NCI-H345 (cell line): ENCODE measurements around the gene HEXB.

Source experiments
- DNase-seq: peaks from one replicate; lab custom pipeline; 2025; lab: John Stamatoyannopoulos, UW

Gene HEXB

DNA sequence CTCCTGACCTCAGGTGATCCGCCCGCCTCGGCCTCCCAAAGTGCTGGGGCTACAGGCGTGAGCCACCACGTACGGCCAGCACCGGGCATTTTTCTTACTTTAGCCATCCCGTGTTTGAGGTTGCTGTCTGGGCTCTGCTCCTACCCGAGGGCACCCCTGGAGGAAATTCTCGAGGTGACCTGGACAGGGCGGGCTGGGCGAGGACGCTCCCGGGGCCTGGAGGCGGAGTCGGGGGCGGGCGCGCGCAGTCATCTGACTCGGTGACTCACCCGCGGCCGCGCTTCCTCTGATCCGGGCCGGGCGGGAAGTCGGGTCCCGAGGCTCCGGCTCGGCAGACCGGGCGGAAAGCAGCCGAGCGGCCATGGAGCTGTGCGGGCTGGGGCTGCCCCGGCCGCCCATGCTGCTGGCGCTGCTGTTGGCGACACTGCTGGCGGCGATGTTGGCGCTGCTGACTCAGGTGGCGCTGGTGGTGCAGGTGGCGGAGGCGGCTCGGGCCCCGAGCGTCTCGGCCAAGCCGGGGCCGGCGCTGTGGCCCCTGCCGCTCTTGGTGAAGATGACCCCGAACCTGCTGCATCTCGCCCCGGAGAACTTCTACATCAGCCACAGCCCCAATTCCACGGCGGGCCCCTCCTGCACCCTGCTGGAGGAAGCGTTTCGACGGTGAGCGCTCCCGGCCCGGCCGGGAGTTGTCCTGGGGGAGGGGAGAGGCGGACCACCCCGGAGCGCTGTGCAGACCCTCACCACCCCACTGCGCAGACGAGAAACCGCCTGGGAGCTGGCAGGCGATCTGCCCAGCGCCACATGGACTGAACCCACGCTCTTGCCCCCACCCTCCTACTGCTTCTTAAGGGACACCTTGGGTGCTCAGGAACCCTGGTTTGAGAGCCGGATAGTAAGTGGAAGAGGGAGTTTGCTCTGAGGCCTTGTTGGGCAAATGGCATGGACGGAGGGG is at the start of gene HEXB:
HEXB (plus strand) TSS at position 334 of the 952 bp plus-strand sequence; CDS start at position 362, 28 bp downstream.
- DNase-seq, result peak; percentile 74

- DNase-seq, result no peak
These were observed 48.9 kb upstream of the HEXB start for GRCh38 chr5:74636149-74636548.

DNA sequence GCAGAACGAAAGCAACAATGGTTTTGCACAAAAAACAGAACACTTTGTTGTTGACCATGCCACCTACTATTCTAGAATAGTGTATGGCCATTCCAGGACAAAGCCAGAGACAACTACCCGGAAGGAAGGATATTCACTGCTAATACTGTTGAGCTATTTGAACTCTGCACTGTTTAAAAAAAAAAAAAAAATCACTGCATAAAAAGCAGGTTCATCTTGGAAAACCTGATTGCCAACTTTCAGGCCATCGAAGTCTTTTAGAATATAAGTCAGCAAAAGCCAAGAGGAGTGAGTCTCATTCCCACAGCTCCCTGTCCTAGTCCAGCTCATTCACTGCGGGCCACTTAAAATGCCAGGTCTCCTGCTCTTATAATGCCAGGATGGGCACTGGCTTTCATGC is 48.5 kb upstream of the HEXB start:
- no peak for DNase-seq

GRCh38 chr5:74638544-74638969 is 46.5 kb upstream of the HEXB start:
- no peak for DNase-seq

DNA sequence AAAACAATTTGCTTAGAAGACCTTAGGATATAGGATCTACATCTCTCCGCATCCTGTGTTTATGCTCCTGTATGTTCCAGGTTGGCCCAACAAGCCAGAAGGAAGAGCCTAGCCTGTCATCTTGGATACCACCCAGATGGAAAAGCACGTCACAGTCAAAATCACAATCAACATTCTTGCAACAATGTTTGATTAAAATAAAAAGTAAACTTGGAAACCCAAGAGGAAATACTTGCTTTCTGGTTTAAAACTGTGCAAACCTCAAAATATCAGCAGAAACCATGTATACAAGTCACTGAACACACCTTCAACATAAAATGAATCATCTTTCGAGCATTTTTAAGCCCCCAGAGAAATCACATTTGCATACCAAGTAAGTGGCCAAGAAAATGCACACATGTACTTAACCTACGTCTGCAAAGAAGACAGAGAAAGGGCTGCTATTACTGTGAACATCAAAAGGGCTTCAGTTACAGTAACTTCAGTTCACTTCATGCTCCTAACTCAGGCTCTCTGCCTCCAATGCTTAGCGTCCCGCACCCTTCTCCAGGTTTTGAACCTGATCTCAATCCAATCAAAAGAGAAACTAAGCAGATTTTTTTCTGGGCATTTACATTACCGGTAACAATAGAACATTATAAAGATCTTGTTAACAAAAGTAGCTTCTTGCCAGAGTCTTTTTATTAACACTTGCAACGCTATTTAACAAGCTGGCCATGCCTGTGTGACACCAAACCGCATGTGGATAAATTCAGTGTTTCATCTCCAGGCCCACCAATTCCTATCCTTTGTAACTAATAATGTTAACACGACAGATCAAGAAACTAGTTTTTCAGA is 45.8 kb upstream of the HEXB start:
- no peak for DNase-seq

DNA sequence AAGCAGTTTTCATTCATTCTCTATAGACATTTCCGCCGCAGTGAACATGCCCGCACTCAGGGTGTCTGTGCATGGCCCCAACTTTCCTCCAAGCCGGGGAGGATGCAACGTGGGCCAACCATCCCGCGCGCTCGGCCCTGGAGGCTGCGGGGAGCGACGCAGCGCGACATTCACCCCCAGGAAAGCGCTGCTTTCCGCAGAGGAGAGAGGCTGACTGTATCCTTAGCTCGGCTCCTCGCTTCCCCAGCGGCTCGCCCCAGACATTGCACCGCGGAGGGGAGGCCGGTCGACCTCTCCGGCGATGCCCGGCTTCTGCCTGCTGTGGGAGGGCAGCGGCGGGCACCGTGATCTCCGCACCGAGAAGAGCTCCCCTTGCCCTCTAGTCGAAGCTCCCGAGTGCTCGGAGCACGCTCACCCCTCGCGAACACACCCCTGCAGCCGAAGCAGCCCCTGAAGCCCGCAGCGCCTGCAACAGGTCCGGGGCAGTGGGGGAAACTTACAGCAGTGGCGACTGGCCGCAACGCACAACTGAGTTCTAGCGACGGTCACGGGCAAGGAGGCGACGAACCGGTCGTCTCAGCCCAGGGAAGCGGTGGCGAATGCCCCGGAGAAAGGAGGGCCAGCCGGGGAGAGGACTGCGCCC is 45.1 kb upstream of the HEXB start:
- DNase-seq, result peak; percentile 45

- DNase-seq, result peak; percentile 73
These were observed 44.5 kb upstream of the HEXB start, which contains the start of gene ENC1 for GRCh38 chr5:74640450-74640953. TSS of gene ENC1 (minus strand) at chr5:74640728. CDS start at chr5:74636485, 4,243 bp downstream.

DNA sequence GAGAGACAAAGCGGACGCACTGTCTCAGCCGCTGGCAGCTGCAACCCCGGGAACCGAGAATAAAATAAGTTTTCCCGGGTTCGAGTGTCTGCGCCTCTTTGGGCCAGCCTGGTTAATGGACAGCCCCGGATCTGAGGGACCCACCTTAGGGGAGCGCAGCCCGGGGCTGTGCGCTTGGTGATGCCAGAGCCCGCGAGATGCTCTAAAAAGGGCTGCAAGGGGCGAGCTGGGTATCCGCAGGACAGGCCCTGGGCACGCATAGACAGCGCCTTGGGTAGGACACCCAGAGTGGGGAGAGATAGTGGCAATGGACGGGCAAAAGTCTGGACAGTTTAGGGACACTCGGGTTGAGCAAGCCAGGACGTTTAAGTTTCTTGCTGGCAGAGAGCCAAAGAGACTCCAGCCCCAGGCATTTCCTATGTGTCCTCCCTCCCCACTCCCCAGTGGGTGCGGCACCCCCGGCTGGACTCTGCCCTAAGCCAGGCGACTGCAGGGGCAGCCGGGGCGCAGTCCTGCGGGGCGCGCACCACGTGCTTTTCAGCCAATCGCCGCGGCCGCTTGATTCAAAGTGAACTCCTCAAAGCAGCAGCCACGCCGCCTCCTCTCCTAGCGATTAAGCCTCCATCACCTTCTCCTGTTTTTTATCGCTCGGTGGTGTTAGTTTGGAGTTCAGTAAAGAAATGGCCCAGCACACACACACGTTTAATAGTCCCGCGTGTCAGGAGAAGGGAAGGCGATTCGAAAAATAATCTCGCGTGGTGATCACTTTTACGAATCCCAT is 43.9 kb upstream of the HEXB start:
- peak; percentile 55 for DNase-seq

DNA sequence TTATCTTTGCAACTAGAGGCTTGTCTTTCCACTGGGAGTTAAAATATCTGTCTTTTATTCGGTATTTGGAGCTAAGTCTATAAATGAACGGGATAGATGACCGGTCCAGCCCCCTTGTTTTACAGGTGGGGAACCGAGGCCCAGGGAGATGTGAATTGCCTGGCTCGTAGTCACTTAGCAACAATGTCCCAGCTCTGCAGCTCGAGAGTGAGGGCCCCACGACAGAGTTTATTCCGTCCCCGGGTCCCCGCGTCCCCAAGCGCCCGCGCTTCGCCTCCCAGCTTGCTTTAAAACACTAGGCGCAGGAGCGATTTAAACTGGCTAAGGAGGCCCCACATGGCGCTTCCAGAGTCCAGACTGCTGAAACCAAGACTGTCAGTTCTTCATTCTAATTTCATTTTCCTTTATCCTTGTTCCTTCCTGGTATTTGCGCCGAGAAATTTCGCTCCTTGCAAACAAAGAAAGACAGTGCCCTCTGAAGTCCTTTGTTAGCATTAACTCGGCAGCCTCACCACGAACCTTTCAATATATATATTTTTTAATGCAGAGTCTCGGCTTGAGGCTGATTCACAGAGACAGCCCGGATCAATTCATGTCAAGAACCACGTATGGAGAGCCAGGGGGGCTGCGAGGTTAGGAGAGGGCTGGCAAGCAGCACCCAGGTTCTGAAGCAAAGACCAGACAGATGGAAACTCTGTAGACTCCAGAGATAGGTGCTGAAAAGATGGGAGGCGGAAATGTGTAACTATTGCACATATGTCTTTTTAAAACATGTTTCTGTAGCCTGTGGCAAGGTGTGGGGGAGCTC is 43.1 kb upstream of the HEXB start:
- DNase-seq, result peak; percentile 26

- DNase-seq, result no peak
These were observed 42.5 kb upstream of the HEXB start for GRCh38 chr5:74642543-74642863.

DNA sequence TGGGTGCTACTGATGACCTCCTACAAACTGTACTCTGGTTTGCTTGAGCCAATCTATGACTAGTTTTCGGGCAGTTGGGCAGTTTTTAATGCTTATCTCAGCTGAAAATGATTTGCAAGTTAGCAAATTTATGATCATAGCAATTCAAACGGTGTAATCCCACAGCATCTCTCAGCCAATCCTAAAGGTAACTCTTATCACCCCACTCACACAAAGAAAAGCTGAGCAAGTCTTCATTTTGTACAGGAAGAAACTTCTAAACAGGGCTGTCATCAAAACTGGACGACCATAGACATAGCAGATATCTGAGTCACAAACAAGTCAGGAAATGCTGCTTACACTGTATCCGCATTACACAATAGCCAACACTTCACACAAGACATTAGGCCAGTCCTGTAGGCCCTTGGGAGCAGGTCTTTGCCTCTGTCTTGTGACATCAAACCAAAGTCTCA is 41.9 kb upstream of the HEXB start:
- DNase-seq, result no peak

- DNase-seq, result peak; percentile 67
These were observed 37.9 kb upstream of the HEXB start for GRCh38 chr5:74647096-74647495.

DNA sequence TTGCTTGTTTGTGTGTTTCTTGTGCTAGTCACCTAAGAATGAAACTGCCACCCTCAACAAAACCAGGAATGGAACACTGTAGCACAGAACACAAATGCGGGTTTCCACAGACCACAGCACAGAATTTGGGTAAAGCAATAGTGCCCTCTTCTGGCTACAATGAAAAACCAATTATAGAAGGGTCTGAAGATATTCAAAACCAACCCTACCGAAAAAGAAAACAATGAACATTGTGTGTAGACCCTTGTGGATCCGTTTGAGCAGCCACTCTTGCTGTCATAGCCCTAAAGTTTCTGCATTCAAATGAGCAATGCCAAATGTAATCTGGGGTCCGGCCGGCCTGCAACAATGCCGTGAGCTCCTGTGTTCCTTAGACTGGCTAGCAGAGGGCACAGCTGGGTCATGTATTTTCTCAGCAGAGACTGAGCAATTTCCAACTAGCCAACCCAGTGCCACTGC is 36.2 kb upstream of the HEXB start:
- peak; percentile 67 for DNase-seq

- no peak for DNase-seq
These were observed 35.5 kb upstream of the HEXB start for GRCh38 chr5:74649421-74649973.

DNA sequence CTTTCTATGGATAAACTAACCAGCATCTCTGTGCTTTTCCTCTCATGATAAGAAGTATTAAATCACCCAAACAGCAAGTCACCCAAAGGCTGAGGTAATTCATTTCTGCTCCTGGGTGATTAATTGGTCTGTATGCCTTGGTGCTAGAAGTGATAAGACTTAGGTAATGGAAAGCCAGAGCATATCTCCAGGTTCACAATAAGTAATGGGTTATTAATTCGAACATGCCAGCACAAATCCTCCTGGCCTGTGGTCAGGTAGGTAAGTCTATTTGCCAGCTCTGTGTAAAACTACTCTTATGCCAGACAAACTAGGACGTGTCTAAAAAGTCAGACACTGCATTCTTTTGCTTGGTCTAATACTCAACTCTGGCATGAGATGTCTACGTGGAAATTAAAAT is 33.3 kb upstream of the HEXB start:
- no peak for DNase-seq

DNA sequence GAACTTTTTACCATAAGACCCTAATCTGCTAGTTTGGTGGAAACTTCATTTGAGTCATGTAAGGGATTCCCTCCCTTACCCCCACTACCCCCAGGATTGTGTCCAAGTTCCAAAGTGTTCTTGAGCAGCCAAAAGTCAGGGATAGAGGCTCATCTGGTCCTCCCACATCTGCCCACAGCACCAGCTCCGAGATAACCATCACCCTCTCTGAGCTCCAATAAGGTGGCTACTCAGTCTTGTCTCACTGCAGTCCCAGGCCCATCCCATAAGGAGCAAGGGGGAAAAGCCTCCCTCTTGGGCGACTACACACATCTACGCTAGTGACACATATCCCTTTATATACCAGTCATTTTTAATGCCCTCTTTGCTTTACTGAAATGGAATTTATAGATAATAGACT is 32.5 kb upstream of the HEXB start:
- no peak for DNase-seq

DNA sequence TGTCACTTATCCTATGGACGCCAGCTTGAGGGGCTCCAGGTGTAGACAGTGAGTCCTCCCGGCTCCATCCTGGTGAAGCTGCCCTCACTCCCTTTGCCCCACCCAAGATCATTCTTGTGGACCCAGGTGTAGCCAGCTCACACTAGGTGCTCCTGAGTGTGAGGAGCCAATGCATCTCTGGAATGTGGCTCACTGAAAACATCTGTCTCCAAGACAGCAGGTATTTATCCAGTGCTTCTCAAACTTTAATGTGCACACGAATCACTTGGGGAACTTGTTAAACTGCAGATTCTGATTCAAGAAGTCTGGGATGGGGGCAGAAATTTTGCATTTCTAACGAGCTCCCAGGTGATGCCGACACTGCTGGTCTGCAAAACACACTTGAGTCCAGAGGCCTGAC is 31.0 kb upstream of the HEXB start:
- no peak for DNase-seq

DNA sequence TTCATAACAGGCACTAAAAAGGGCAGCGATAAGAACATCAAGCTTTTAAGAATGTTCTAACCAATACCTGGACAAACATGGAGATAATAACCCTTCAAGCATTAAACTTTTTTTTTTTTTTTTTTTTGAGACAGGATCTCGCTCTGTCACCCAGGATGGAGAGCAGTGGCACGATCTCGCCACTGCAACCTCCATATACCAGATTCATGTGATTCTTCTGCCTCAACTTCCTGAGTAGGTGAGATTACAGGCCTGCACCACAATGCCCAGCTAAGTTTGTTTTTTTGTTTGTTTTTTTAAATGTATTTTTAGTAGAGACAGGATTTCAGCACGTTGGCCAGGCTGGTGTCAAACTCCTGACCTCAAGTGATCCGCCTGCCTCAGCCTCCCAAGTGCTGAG is 29.8 kb upstream of the HEXB start:
- DNase-seq, result no peak

GRCh38 chr5:74655716-74656115 is 29.3 kb upstream of the HEXB start:
- DNase-seq, result no peak

GRCh38 chr5:74657165-74657564 is 27.9 kb upstream of the HEXB start:
- no peak for DNase-seq
